HAP-1 (cell line): ENCODE results near the gene ZNHIT2.
A peak's percentile ranks its signal among the peaks of the same experiment; 100 is the strongest.

ENCODE experiments used
- DNase-seq, 2 experiments: peaks; one replicate each; pipeline ENCODE4 v3.0.0-alpha.2; 2016 to 2020; ENCODE audit warnings: low spot score in 2 of 2
- H3K27me3 ChIP-seq: fragments of 250-450 bp; sonication (Bioruptor Pico); 2 replicates; pipeline ENCODE4 v1.5.1; 2020; ENCODE audit warnings: low read depth, mild to moderate bottlenecking, moderate library complexity
- H3K36me3 ChIP-seq: fragments of 250-450 bp; sonication (Bioruptor Pico); replicated peaks from 2 replicates; pipeline ENCODE4 v1.5.1; 2020; ENCODE audit warnings: mild to moderate bottlenecking
- H3K4me1 ChIP-seq: fragments of 250-450 bp; sonication (Bioruptor Pico); 2 replicates; pipeline ENCODE4 v1.5.1; 2020; ENCODE audit warnings: mild to moderate bottlenecking
- H3K4me3 ChIP-seq: fragments of 250-450 bp; sonication (Bioruptor Pico); 2 replicates; pipeline ENCODE4 v1.5.1; 2020; ENCODE audit warnings: mild to moderate bottlenecking, moderate library complexity
- H3K9me3 ChIP-seq: fragments of 250-450 bp; sonication (Bioruptor Pico); 2 replicates; pipeline ENCODE4 v1.5.1; 2020; ENCODE audit warnings: mild to moderate bottlenecking, moderate library complexity
- in situ Hi-C: fragments of 300-500 bp; cut with MboI; formaldehyde crosslinking; loops from 3 replicates; pipeline ENCODE4 v1.14.3; 2020; ENCODE audit warnings: low sequenced_read_pairs, inconsistent platforms, mixed read lengths

Gene ZNHIT2

GRCh38 chr11:65130631-65131416 is 13.3 kb upstream of the ZNHIT2 start:
- peaks cover 58% of the 10 kb centered on the region for H3K36me3 ChIP-seq
- H3K9me3 ChIP-seq, result no peaks in the 10 kb centered on the region
- no peaks in the 10 kb centered on the region for H3K27me3 ChIP-seq
- in situ Hi-C loops, result no loop called here
- H3K4me3 ChIP-seq, result no peak overlapping the region
- peaks cover 9% of the 10 kb centered on the region; the same call in 1 of the 2 replicates for H3K4me1 ChIP-seq
- no peak for DNase-seq

GRCh38 chr11:65129649-65130441 is 12.3 kb upstream of the ZNHIT2 start:
- in situ Hi-C loops, result no loop called here
- H3K4me3 ChIP-seq, result no peak overlapping the region
- no peak for DNase-seq
- H3K36me3 ChIP-seq, result peaks cover 68% of the 10 kb centered on the region
- H3K9me3 ChIP-seq, result no peaks in the 10 kb centered on the region
- 0 out of 2 replicates have a peak, but pooled peaks cover 3% of the 10 kb centered on the region for H3K4me1 ChIP-seq
- no peaks in the 10 kb centered on the region for H3K27me3 ChIP-seq

GRCh38 chr11:65128182-65129145 is 11.0 kb upstream of the ZNHIT2 start:
- Histone ChIP-seq H3K36me3 (peaks cover 76% of the 10 kb centered on the region), H3K4me1 (peaks cover 6% of the 10 kb centered on the region; the same call in 1 of the 2 replicates), H3K4me3 (no peak overlapping the region), H3K9me3 (no peaks in the 10 kb centered on the region), H3K27me3 (no peaks in the 10 kb centered on the region)
- in situ Hi-C loops, result no loop called here
- no peak for DNase-seq

- peaks cover 78% of the 10 kb centered on the region for H3K36me3 ChIP-seq
These were observed 10.1 kb upstream of the ZNHIT2 start for GRCh38 chr11:65127473-65128181.

GRCh38 chr11:65126624-65127274 is 9.2 kb upstream of the ZNHIT2 start:
- H3K27me3 ChIP-seq, result no peaks in the 10 kb centered on the region
- H3K4me3 ChIP-seq, result no peak overlapping the region
- H3K9me3 ChIP-seq, result no peaks in the 10 kb centered on the region
- DNase-seq, result no peak
- peaks cover 11% of the 10 kb centered on the region; the same call in 1 of the 2 replicates for H3K4me1 ChIP-seq
- in situ Hi-C loops, result no loop called here
- H3K36me3 ChIP-seq, result peaks cover 72% of the 10 kb centered on the region

More at GRCh38 chr11:65127473-65128181, 10.1 kb upstream of the ZNHIT2 start:
- no peaks in the 10 kb centered on the region for H3K27me3 ChIP-seq
- H3K4me3 ChIP-seq, result no peak overlapping the region
- H3K9me3 ChIP-seq, result no peaks in the 10 kb centered on the region
- H3K4me1 ChIP-seq, result peaks cover 11% of the 10 kb centered on the region; the same call in 1 of the 2 replicates
- no peak for DNase-seq
- in situ Hi-C loops, result no loop called here

GRCh38 chr11:65125197-65126056 is 7.9 kb upstream of the ZNHIT2 start:
- Histone ChIP-seq H3K27me3 (no peaks in the 10 kb centered on the region), H3K4me1 (peaks cover 17% of the 10 kb centered on the region), H3K36me3 (peaks cover 74% of the 10 kb centered on the region), H3K4me3 (no peak overlapping the region), H3K9me3 (no peaks in the 10 kb centered on the region)
- in situ Hi-C loops, result no loop called here
- DNase-seq, result no peak

- no peak for DNase-seq
- in situ Hi-C loops, result loop anchor here (25.0 kb wide), 1 partner anchor 862 kb away; the partner anchor contains the start of gene PLCB3
- H3K9me3 ChIP-seq, result no peaks in the 10 kb centered on the region
- peaks cover 17% of the 10 kb centered on the region for H3K4me1 ChIP-seq
- H3K27me3 ChIP-seq, result no peaks in the 10 kb centered on the region
- no peak overlapping the region for H3K4me3 ChIP-seq
- peaks cover 77% of the 10 kb centered on the region for H3K36me3 ChIP-seq
These were observed 7.1 kb upstream of the ZNHIT2 start for GRCh38 chr11:65124480-65125196.

- Histone ChIP-seq H3K9me3 (no peaks in the 10 kb centered on the region), H3K36me3 (peaks cover 72% of the 10 kb centered on the region), H3K4me3 (peak within 1 kb of the TSS; percentile 94), H3K27me3 (no peaks in the 10 kb centered on the region), H3K4me1 (peaks cover 19% of the 10 kb centered on the region)
- DNase-seq, result peak; percentile 95 to 99
- in situ Hi-C loops, result loop anchor here (25.0 kb wide), 1 partner anchor 860 kb away; the partner anchor contains the start of gene PLCB3
These were observed 4.6 kb upstream of the ZNHIT2 start, which contains the start of the genes FAU and MRPL49 for GRCh38 chr11:65121865-65122696. Gene FAU, minus strand, starts transcription at chr11:65122134. Its CDS starts 321 bp downstream, at chr11:65121813. Gene MRPL49, plus strand, starts transcription at chr11:65122321. Its CDS starts 26 bp downstream, at chr11:65122347.

GRCh38 chr11:65121447-65121864 is 4.0 kb upstream of the ZNHIT2 start:
- peaks cover 21% of the 10 kb centered on the region for H3K4me1 ChIP-seq
- H3K27me3 ChIP-seq, result no peaks in the 10 kb centered on the region
- H3K4me3 ChIP-seq, result peak overlapping the region; percentile 94
- no peak for DNase-seq
- in situ Hi-C loops, result loop anchor here (25.0 kb wide), 1 partner anchor 859 kb away; the partner anchor contains the start of gene PLCB3
- H3K36me3 ChIP-seq, result peaks cover 71% of the 10 kb centered on the region
- no peaks in the 10 kb centered on the region for H3K9me3 ChIP-seq

GRCh38 chr11:65120831-65121230 is 3.3 kb upstream of the ZNHIT2 start:
- Histone ChIP-seq H3K4me1 (peaks cover 28% of the 10 kb centered on the region), H3K4me3 (peak overlapping the region; percentile 94), H3K36me3 (peaks cover 72% of the 10 kb centered on the region), H3K9me3 (no peaks in the 10 kb centered on the region), H3K27me3 (no peaks in the 10 kb centered on the region)
- DNase-seq, result no peak
- in situ Hi-C loops, result loop anchor here (25.0 kb wide), 1 partner anchor 859 kb away; the partner anchor contains the start of gene PLCB3
